Pons (tissue), 1 donor: Measurements from ENCODE around the gene TECTA.

Experiments used
- DNase-seq: peaks from one replicate; pipeline ENCODE4 v3.0.0-alpha.2; 2016; ENCODE audit warnings: low spot score

Gene TECTA

GRCh38 chr11:121127809-121128208, 26.8 kb downstream of the TECTA start:
- no peak for DNase-seq

DNA sequence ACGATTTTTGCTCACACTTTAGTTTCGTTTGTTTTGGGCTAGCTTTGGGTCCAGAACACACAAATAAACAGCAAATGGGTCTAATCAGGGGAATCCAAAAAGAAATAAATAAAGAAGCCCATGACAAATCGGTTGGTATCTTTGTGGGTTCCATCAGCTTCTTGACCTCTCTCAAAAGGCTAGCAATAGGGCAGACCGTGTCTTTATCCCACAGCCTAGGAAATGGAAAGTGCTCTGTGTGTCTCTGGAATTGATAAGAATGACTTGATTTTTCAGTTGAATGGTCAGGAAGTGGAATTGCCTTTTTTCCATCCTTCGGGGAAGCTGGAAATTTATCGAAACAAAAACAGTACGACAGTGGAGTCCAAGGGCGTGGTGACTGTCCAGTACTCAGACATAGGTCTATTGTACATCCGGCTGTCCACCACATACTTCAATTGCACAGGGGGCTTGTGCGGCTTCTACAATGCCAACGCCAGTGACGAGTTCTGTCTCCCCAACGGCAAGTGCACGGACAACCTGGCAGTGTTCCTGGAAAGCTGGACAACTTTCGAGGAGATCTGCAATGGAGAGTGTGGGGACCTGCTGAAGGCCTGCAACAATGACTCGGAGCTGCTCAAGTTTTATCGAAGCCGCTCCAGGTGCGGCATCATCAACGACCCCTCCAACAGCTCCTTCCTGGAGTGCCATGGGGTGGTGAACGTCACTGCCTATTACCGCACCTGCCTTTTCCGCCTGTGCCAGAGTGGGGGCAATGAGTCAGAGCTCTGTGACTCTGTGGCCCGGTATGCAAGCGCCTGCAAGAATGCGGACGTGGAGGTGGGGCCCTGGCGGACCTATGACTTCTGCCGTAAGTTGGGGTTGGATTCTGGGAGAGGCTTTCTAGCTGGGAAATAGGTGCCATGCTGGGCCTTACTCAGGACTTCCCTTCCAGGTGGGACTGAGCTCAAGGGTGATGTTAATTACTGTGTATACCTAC, 28.6 kb downstream of the TECTA start:
- DNase-seq: no peak

GRCh38 chr11:121131656-121132055, 30.6 kb downstream of the TECTA start:
- no peak for DNase-seq

GRCh38 chr11:121132211-121132976, 31.4 kb downstream of the TECTA start:
- DNase-seq: no peak

GRCh38 chr11:121134741-121135312, 33.8 kb downstream of the TECTA start:
- no peak for DNase-seq

DNA sequence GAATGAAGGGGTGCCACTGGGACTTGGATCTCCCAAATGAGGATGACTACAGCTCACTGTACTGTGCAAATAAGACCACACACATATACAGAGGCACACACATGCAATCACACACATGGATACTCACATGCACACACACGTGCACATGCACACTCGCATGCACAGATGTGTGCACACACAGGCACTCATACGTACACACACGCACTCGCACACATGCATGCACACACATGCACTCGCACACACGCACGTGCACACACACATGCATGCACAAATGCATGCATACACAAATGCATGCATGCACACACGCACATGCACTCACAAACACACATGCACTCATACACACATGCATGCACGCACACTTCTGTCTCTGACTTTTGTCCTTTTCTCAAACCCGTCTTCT, 36.0 kb downstream of the TECTA start:
- DNase-seq: no peak

DNA sequence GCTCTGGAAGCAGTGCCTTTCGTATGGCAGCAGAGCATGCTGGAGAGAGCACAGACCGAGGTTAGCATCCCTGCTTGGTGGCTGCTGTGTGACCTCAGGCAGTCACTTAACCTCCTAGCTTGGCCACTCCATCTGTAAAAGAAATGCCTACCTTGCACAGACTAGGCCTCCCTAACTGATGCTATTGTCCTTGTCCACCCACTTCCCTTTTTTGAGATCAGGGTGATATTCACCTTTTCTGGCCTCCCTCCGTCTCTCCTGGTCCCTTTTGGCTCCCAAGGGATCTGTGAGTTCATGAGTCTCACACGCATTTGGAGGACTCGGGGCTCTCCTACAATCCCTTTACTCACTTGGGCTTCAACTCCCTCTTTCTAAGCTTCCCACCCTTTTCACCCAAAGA, 37.2 kb downstream of the TECTA start:
- DNase-seq: no peak

GRCh38 chr11:121140369-121140768, 39.3 kb downstream of the TECTA start:
- no peak for DNase-seq

DNA sequence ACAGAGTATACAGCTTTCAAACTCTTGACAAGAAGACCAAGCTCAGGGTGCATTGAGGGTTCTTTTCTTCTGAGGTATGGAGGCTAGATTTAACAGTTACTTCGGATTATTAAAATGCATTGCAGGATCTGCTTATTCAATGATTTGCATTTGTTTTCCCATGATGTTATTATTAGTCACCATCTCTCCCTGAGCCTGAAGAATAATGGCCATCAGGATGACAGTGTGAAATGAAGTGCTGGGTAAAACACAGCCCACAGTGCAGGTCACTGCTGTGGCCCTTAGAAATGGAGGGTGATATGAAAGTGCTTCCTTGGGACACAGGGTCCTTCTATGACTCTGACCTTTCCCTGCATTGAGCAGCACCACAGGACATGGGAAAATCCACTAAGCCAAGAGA, 40.0 kb downstream of the TECTA start:
- DNase-seq: no peak

GRCh38 chr11:121143921-121144320, 42.9 kb downstream of the TECTA start:
- DNase-seq: no peak

DNA sequence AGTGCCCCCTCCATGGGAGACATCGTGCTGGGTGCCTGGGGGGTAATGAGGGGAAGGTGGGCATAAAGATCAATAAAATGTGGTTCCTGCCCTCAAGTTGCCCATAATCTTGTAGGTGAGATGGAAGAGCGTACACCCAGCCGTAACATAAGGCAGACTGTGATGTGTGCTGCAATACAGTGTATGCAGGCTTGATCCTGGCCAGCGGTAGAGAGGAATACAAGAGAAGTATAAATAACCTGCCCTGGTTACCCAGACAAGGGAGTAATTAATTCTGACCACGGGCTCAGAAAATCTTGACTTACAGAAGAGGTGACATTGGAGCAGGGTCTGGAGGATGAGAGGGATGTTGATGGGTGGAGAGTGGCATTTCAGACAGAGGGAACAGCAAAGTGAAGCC, 43.7 kb downstream of the TECTA start:
- DNase-seq: no peak

GRCh38 chr11:121145826-121146225, 44.8 kb downstream of the TECTA start:
- no peak for DNase-seq

DNA sequence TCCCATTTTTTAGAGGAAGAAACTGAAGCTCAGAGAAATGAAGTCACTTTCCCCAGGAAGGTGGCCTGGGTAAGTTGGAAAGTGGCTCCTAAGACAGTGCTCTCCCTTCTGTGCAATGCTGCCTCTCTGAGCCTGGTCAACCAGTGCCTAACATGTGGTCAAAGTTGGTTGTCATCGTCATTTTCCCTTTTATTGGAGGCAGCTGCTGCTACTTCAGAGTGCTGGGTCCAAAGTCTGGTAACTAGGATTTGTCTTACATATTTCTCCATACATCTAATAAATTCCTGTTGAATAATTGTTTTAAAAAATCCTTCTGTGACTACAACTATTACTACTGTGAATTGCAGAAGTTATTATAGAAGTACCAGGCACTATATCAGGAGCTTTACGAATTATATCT, 48.1 kb downstream of the TECTA start:
- DNase-seq: no peak

DNA sequence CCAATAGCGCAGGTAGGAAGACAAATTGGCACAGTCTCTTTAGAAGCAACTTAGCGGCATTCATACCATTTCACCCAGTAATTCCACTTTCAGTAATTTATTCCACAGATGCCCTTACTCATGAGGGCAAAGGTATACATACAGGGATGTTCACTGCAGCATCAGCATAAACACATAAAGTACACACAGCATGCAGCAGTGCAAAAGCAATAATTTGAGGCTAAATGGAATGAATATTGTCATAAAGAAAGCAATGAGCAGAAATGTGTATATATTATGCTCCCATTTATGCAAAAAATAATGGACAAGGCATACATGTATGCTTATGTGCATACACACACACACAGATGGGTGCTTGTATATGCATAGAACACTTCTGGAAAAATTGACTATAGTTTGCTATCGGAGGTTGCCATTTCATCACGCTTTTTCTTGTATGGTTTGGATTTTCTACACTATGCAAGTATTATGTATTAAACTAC, 50.2 kb downstream of the TECTA start:
- DNase-seq: no peak

DNA sequence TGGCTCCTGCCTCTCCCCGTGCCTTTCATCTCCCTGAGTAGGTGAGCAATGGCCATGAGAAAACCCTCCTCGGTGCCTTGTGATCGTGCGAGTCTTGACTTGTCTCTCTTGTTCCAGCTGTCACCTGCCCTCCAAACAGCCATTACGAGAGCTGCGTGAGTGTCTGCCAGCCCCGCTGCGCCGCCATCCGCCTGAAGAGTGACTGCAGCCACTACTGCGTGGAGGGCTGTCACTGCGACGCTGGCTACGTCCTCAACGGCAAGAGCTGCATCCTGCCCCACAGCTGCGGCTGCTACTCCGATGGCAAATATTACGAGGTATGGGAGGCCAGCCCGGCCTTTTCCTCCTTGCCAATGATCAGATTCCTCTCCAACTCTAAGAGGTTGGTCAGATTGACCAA, 51.7 kb downstream of the TECTA start:
- no peak for DNase-seq

DNA sequence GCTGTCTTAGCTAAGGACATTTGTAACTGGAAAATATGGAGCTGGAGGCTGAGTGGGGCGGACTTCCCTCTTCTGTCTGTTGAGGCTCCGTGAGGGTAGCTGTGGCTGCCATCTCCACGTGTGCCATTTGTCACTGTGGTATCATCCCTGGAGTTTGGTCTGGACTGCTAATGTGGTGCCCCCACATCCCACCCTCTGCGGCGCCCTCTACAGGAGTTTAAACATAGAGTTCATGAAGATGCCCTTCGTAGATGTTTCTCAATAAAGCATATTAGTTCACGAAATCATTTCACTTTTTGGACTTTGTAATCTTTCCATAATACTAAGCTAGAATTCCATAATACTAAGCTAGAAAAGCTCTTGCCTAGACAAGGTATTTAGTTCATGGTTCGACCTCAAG, 52.4 kb downstream of the TECTA start:
- DNase-seq: no peak

- DNase-seq: peak; percentile 1
These were observed 53.7 kb downstream of the TECTA start for GRCh38 chr11:121154486-121155314.

DNA sequence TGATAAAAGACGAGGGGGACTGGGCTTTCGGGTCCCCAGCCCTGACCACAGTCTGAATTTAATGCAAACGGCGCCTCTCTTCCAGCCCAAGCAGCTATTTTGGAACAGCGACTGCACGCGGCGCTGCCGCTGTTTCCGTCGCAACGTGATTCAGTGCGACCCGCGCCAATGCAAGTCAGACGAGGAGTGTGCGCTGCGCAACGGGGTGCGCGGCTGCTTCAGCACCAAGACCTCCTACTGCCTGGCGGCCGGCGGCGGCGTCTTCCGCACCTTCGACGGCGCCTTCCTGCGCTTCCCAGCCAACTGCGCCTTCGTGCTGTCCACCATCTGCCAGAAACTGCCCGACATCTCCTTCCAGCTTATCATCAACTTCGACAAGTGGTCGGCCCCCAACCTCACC, 56.7 kb downstream of the TECTA start:
- DNase-seq: no peak

DNA sequence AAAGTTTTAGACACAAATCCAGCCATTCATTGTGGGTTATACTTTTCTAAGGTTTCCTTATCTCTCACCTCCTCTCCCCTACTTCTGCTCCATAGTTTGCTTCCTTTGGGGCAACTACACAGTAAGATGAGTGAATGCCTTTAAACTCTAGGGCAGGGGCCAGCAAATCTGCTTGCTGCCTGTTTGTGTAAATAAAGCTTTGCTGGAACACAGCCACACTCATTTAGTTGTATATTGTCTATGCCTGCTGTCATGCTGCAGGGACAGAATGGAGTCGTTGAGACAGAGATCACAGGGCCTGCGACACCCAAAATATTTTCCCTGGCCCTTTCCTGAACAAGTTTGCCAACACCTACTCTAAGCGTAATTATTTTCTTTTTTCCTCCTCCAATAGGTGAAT, 58.7 kb downstream of the TECTA start:
- no peak for DNase-seq

GRCh38 chr11:121161349-121161917, 60.4 kb downstream of the TECTA start:
- no peak for DNase-seq

DNA sequence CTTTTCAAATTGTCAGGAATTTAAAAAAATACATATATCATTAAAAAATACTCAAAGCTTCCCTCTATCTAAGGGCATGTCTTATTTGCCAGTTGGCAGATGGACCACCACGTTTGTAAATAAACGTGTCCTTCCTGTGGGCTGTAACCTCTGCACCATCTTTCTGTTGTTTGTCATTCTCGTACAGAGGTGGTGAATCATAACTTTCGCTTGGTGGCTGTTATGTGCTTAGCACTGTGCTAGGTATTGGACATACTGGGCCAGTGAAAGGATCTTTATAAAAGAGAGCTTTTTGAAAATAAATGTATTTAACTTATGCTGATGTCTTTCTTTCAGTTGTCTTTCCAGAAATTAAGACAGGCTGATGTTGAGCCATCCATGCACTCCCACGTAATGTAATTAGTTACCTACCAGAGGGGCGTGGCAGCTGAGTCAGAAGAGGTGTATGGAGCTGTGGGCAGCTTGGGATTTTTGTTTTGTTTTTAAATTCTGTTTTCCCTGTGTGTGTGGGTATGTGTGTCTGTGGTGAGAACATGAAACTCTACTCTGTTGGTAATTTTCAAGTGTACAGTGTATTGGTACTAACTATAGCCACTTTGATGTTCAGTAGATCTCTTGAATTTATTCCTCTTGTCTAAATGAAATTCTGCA, 62.7 kb downstream of the TECTA start:
- no peak for DNase-seq
